GM12875 (cell line): ENCODE data around the gene DOLK.
"Not testable (repeated sequence)": the region's sequence is repeated elsewhere in the genome, so short reads cannot be mapped to it uniquely, and the experiment has no call there.

Experiments
- H3K4me3 ChIP-seq: one replicate; pipeline ENCODE4 v1.5.1; 2011; ENCODE audit warnings: low read depth, low read length, control low read depth
- TF ChIP-seq, protein P1 (sequence below): IDR thresholded peaks from 2 replicates; pipeline ENCODE4 v1.5.1; 2011; ENCODE audit warnings: low read depth, mild to moderate bottlenecking, control low read depth, inconsistent platforms, low read length, moderate library complexity, borderline replicate concordance; ENCODE audit not compliant: insufficient read depth

The DOLK gene

GRCh38 chr9:128972956-128973355 lies 25.6 kb upstream of the DOLK start:
- H3K4me3 ChIP-seq: no peak overlapping the region
- TF ChIP-seq, protein P1, sequence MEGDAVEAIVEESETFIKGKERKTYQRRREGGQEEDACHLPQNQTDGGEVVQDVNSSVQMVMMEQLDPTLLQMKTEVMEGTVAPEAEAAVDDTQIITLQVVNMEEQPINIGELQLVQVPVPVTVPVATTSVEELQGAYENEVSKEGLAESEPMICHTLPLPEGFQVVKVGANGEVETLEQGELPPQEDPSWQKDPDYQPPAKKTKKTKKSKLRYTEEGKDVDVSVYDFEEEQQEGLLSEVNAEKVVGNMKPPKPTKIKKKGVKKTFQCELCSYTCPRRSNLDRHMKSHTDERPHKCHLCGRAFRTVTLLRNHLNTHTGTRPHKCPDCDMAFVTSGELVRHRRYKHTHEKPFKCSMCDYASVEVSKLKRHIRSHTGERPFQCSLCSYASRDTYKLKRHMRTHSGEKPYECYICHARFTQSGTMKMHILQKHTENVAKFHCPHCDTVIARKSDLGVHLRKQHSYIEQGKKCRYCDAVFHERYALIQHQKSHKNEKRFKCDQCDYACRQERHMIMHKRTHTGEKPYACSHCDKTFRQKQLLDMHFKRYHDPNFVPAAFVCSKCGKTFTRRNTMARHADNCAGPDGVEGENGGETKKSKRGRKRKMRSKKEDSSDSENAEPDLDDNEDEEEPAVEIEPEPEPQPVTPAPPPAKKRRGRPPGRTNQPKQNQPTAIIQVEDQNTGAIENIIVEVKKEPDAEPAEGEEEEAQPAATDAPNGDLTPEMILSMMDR: no peak

GRCh38 chr9:128969491-128969890 lies 22.1 kb upstream of the DOLK start:
- TF ChIP-seq, protein P1: no peak
- H3K4me3 ChIP-seq: no peak overlapping the region

DNA sequence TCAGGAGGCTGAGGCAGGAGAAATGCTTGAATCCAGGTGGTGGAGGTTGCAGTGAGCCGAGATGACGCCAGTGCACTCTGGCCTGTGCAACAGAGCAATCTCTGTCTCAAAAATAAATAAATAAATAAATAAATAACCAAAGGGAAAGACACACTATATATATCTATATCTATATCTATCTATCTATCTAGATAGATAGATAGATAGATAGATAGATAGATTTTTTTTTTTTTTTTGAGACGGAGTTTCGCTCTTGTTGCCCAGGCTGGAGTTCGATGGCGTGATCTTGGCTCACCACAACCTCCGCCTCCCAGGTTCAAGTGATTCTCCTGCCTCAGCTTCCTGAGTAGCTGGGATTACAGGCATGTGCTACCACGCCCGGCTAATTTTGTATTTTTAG lies 14.0 kb upstream of the DOLK start:
- not testable (repeated sequence) for H3K4me3 ChIP-seq

DNA sequence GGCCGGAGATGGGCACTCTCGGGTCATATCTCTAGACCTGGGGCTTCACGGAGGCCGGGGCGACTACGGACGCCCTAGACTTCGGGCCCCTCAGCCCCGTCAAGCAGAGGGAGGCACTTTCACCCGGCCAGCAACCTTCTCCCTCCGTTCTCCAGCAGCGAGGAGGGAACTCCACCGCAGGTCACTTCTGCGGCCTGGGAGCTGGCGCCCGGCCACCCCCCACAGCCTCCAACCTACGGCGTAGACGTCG lies 201 bp downstream of the DOLK start:
- H3K4me3 ChIP-seq: peak overlapping the region; percentile 96
- TF ChIP-seq, protein P1: no peak

DNA sequence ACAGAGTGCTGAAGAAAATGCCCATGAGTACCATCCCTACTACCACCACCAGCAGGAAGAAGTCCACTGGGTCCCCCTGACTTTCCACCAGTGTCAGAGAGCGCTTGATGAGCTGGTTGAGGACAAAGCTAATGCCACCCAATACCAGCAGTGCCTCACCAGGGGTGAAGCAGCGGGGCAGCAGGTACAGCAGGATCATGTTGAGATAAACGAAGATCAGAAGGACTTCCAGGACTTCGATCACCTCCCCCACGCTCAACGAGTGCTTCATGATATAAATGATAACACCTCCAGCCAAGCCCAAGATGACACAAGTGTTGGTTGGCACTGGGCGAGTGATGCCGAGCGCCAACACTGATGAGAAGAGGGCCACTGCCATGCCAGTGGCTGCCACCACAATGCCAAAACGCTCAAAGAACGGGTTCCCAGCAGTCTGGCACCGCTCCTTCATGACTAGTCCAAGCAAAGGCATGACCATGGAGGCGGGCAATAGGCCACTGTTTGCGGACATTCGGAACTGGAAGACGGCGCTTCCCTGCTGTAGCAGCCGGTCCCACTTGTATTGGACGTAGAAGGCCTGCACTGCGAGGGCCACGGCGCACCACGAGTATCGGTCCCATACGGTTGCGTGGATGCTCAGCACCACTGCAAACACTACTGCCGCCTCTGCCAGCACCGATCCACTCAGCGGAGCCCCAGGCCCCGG lies 679 bp downstream of the DOLK start:
- peak overlapping the region; percentile 96 for H3K4me3 ChIP-seq
- TF ChIP-seq, protein P1: no peak

DNA sequence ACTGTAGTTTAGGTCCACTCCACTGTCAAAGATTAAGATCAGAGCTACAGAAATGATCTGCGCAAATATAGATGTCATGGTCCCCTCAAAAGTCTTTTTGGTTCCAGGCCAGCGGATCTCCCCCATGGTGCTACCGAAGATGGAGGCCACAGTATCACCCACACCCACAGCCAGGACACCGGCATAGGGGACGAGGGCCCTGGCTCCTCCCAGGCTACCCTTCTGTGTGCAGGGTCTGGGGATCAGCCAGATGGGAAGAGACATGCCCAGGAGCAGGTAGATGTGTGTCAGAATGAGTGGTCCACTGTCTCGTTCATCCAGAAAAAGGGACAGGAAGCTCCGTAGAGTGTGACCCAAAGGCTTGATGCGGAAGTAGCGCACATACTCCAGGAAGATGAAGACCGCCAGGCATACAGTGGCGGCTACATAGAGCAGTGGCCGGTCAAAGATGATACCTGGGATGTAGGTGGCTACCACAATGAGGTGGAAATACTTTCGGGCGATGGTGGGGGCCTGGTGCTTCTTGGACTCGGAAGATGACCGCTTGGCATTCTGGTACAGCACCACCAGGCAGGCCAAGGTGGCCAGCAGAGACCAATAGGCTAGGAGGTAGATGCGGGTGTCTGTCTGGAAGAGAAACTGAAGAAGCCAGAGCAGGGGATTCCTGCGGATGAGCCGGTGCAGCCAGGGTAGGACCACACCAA lies 1.5 kb downstream of the DOLK start:
- no peak overlapping the region for H3K4me3 ChIP-seq
- TF ChIP-seq, protein P1: no peak

- not testable (repeated sequence) for H3K4me3 ChIP-seq
These were observed 2.4 kb downstream of the DOLK start for GRCh38 chr9:128944966-128945365.

- TF ChIP-seq, protein P1: no peak
- H3K4me3 ChIP-seq: no peak overlapping the region
These were observed 3.4 kb downstream of the DOLK start for GRCh38 chr9:128943832-128944620.
